GM19099 (cell line): ENCODE data around the gene RAPGEF5.

Experiments
- POLR2A ChIP-seq: IDR thresholded peaks from 3 replicates; pipeline ENCODE4 v1.6.1; 2011; ENCODE audit warnings: low read depth; ENCODE audit not compliant: insufficient read length; ENCODE audit errors: extremely low read depth

RAPGEF5 gene

DNA sequence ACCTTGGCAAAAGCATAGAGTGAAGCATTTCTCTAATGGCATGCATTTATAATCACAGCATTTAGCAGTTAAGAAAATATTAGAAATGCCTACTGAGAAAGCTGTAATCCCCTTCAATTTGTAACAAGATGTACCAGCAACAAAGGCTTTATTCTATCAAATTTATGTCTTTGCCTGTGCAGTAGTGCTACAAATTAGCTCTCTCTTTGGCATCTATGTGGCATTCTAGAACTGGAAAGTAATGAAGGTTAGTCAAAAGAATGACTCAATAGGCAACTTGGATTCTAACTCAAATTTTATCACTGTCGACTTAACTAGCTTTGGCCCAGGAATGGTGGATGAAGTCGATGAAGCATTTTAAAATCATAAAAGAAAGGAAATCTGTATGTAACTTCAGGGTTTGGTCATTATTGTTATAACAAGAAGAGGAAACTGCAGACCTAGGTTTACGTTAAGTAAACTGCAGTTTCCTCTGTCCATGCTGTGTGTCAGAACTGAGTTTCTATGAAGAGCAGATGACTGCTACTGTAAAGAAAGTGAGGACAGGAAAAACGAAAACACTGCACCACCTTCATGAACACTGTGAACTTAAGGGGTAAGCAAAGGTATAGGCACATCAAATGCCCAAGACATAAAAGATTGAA is 140.0 kb downstream of the RAPGEF5 start:
- TF ChIP-seq POLR2A: no peak

DNA sequence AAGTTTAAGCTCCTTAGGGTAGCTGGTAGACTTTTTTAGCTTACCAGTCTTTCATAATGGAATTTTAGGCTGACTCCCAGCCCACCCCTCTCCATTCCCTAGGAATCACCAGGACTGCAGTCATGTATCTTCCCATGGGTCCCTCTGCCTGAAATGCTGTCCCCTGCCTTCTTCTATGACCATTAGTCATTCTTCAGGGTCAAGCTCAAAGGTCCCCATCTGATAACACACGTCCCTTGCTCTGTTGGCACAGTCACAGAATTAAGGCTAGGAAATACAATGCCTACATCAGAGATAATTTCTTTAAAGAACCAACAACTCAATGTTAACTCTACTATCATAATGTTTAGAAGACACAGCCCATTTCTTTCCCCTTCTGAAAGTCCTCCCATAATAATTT is 140.6 kb downstream of the RAPGEF5 start:
- no peak for TF ChIP-seq POLR2A

- no peak for TF ChIP-seq POLR2A
These were observed 143.0 kb downstream of the RAPGEF5 start for GRCh38 chr7:22214000-22214399.

DNA sequence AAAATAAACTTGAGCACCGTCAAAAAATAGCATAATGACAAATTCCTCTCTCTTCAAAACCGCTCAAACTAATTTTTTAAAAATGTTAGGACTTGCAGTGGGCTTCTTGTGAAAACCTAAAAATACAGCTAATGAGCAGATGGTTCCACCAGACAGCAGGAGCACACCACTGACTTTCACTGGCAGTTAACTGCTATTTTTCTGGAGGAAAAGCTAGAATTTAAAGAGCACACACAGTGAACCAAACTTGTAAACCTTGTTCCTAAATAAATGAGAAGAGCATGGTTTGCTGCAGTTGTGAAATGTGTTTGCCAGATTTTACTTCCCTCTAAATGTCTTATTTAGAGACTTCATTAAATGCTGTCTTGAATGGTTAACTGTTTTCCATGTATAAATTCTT is 143.9 kb downstream of the RAPGEF5 start:
- no peak for TF ChIP-seq POLR2A

DNA sequence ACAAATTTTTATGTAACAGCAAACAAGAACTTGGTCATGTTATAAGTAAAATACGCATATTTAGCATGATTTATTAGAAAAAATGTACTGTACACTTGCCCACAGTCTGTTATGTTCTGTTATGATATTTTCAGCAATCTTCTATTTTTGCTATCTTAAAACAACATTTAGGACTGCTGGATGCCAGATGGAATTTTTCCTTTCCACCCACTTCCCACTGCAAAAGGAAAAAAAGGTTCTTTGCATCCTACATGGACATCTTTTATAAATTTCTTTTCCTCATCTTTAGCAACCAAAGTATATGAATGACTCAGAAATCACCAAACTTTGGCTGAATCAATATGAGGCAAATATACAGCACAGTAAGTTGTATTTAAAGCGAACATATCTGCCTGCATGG is 146.0 kb downstream of the RAPGEF5 start:
- TF ChIP-seq POLR2A: no peak

GRCh38 chr7:22210355-22210754 is 146.6 kb downstream of the RAPGEF5 start:
- no peak for TF ChIP-seq POLR2A

GRCh38 chr7:22208799-22209198 is 148.2 kb downstream of the RAPGEF5 start:
- no peak for TF ChIP-seq POLR2A

GRCh38 chr7:22207724-22208225 is 149.2 kb downstream of the RAPGEF5 start:
- TF ChIP-seq POLR2A: no peak

DNA sequence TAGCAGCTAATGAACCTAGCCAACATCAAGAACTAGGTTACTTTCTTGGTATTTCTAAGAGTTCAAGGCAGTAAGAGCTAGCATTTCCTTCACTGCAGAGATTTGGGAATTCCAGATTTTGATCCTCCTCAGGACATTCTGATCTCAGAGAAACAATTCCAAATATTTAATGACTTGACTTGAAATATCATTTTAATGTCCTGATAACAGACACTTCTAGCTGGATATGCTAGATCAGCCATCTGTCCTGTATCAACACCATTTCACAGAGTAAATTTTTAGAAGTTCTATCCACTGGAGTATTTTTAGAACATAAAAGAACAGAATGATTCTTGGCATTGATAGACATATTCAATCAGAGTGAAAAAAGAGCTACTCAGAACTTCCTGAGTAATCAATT is 151.3 kb downstream of the RAPGEF5 start:
- TF ChIP-seq POLR2A: no peak

DNA sequence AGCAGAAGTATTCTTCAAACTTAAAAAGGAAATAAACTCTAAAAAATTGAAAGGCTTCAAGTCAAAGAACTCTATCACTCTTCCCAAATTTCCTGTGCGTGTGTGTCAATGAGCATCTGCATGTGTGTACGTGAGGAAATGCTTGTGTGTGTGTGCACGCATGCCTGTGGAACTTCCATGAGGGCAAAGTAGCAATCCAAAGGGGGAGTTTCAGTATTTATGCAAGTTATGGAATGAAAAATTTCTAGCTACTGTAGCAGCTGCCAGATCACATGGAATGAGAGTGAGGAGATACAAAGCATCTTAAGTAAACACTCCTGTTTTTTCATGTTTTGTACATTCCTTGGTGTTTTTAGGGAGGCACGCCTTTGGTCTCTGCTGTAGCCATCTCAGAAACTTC is 152.6 kb downstream of the RAPGEF5 start:
- no peak for TF ChIP-seq POLR2A

GRCh38 chr7:22202141-22202540 is 154.8 kb downstream of the RAPGEF5 start:
- no peak for TF ChIP-seq POLR2A

DNA sequence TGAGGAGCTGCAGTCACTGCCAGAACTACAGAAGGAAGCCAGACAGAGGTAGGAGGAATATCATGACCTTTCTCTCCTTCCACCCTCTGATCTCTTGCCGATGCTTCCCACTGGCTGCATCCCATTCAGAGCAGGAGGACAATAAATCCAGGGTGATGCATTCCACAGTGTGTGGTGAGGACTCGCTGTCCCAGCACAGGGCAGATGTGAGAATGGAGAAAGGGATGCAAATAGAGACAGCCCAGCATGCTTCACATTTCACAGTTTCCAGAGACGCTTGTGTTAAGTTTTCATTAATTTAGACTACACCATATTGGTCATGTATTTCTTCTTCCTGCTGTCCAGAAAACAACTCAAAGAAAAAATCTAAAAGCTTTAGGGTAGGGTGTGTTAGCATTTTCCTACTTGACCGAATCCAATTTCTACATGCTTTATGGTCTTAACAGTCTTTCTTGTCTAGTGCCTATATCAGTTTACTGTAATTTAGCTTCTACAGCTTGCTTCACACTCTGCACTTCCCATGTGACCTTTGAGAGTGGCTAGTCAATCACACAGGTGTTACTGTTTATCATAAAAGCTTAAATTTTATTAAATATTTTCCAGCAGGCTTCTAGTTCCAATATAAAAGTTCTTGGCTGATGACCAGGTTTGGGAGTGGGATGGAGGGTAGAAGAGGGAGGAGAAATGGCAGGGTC is 155.6 kb downstream of the RAPGEF5 start:
- TF ChIP-seq POLR2A: no peak

DNA sequence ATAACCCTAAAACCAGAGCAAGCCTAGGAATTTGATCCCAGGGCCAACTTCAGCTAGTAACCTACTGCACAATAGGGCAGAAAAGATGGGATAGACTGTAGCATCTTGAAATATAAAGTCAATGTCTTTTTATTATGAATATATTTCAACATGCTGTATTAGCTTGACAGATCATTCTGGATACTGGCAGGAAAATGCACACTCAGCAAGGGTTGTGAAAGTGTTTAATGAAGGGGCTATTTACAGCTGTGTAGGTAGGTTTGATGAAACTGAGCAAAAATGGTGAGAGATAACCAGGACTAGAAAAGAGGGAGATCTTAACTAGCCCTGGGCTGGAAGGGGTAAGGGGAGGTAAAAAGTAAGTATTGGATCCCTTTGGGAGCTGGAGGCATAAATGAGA is 156.2 kb downstream of the RAPGEF5 start:
- no peak for TF ChIP-seq POLR2A

DNA sequence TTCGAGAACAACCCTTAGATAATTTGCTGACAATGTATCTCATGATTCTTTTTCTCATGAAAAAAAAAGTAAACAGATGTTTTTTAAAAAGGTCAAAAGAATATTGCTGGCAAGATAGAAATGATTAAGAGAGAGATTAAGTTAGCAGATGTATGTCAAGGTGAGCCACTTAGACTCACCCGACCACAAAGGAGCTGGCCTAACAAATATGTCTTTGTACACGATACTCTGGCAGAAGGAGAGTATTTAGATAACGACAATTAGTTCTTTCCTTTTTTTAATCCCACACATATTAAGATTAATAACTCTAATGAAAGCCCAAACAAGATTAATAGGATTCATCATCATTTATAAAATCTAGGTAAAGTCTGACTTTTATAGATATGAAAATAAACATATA is 156.7 kb downstream of the RAPGEF5 start:
- TF ChIP-seq POLR2A: no peak

DNA sequence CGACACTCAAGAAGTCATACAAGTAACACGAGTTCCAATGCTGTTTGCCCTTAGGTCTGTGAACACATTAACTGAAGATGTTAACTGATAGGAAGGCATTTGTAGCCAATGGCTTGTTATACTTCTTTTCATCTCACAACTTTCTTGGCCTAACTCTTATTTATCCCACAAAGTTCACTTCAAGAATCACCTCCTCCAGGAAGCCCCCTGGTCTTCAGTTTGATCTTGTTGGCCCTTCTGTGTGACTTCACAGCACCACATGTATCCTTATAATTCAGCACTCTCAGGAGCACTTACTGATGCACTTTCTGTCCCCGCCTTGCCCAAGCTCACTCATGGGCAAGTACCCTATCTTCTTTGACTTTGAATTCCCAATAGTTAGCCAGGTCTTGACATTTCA is 159.6 kb downstream of the RAPGEF5 start:
- TF ChIP-seq POLR2A: no peak

GRCh38 chr7:22196429-22196828 is 160.5 kb downstream of the RAPGEF5 start:
- no peak for TF ChIP-seq POLR2A

- TF ChIP-seq POLR2A: no peak
These were observed 161.4 kb downstream of the RAPGEF5 start for GRCh38 chr7:22195397-22196172.
